ENCODE data around the gene PROCA1. TPM values are rescaled to one million over a fixed set of nuclear protein-coding genes. Genes with fewer than 3 reads are reported as not detected.

The PROCA1 gene
- polyA plus RNA-seq, 3 donors, result 0.31 to 8.9 (median 0.78) TPM

DNA sequence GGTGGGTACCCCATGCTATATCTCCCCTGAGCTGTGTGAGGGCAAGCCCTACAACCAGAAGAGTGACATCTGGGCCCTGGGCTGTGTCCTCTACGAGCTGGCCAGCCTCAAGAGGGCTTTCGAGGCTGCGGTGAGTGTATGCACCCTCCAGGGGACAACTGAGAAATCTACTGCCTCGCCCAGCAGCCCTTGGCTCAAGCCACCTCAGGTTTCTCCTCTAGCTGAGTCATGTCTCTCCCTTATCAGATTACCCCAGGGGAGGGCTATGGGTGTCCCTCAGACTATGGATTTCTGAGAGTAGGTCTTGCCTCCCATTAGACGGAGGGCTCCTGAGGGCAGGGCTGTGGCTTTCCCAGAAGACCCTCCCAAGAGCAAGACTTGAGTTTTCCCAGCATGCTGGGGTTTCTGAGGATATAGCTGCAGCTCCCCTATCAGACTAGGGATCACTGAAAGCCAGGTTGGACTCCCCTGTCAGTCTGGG lies 23.6 kb upstream of the PROCA1 start:
- Histone ChIP-seq H3K27me3 (ENCODE audit: control insufficient read depth in 2 of 2, insufficient read depth in 2 of 2, low read length in 2 of 2) (no peaks in the 10 kb centered on the region), H3K9ac (ENCODE audit: insufficient read depth, low read length, poor library complexity, severe bottlenecking) (no peak overlapping the region), H3K9me3 (replicated peaks in 1 of 2; ENCODE audit: control insufficient read depth in 1 of 2, insufficient read depth in 1 of 2, low read length in 2 of 2) (no peaks in the 10 kb centered on the region), H4K20me1 (ENCODE audit: insufficient read depth, low read length) (no peaks in the 10 kb centered on the region), H3K4me2 (replicated peaks; ENCODE audit: extremely low read depth, low read length, poor library complexity, severe bottlenecking) (no peak overlapping the region), H3K79me2 (ENCODE audit: insufficient read depth, low read length) (no peaks in the 10 kb centered on the region), H3K27ac (ENCODE audit: low read depth in 1 of 2, low read length in 2 of 2) (no peak overlapping the region), H2AFZ (ENCODE audit: insufficient read depth, low read depth, low read length, poor library complexity, severe bottlenecking) (no peak overlapping the region), H3K4me1 (ENCODE audit: control insufficient read depth in 1 of 2, insufficient read depth in 2 of 2, low read length in 2 of 2) (no peaks in the 10 kb centered on the region), H3K4me3 (replicated peaks in 1 of 3; ENCODE audit: low read depth in 2 of 3, low read length in 3 of 3) (no peak overlapping the region), H3K36me3 (replicated peaks in 1 of 2; ENCODE audit: control insufficient read depth in 1 of 2, insufficient read depth in 2 of 2, low read length in 2 of 2) (no peaks in the 10 kb centered on the region)
- Mint-ChIP-seq H3K4me1 (no peaks in the 10 kb centered on the region), H3K27ac (no peak overlapping the region), H3K4me3 (no peak overlapping the region), H3K27me3 (ENCODE audit: low read depth in 3 of 3) (peaks cover 2 to 14% (median 6%) of the 10 kb centered on the region in 3 donors), H3K9me3 (peaks cover 0 to 3% (median 0%) of the 10 kb centered on the region in 7 donors), H3K36me3 (peaks cover 13 to 14% of the 10 kb centered on the region in 2 donors)
- 100% methylated on average over 2 of the region's 5 CpGs for WGBS (ENCODE audit: insufficient coverage)
- TF ChIP-seq CTCF (IDR thresholded peaks at IDR 0.05), result no peak
- no peak for DNase-seq
- intact Hi-C loops (cut with micrococcal nuclease), result no loop called here

DNA sequence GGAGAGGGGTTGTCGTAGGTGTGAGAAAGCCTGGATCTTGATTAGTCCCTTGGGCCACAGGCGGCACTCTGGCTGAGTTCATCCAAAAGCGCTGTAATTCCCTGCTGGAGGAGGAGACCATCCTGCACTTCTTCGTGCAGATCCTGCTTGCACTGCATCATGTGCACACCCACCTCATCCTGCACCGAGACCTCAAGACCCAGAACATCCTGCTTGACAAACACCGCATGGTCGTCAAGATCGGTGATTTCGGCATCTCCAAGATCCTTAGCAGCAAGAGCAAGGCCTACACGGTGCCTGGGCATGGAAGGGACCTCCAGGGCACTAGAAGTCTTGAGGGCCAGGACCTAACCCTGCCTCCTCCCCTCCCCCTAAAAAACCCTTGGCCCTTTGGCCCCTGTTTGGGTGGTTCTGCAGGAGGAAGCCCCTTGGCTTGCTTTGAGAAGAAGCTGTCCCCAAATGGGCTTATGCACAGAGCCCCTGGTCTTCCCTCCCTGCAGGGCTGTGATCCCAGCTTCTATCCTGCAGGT lies 23.1 kb upstream of the PROCA1 start:
- TF ChIP-seq CTCF (IDR thresholded peaks at IDR 0.05), result no peak
- no peaks in the 10 kb centered on the region for H3K27me3 ChIP-seq (ENCODE audit: control insufficient read depth in 2 of 2, insufficient read depth in 2 of 2, low read length in 2 of 2)
- peaks cover 2 to 4% of the 10 kb centered on the region in 2 donors for H3K4me1 ChIP-seq (ENCODE audit: control insufficient read depth in 1 of 2, insufficient read depth in 2 of 2, low read length in 2 of 2)
- H3K79me2 ChIP-seq (ENCODE audit: insufficient read depth, low read length), result no peaks in the 10 kb centered on the region
- H3K4me3 ChIP-seq (replicated peaks in 1 of 3; ENCODE audit: low read depth in 2 of 3, low read length in 3 of 3), result no peak overlapping the region
- Mint-ChIP-seq H3K9me3 (peaks cover 0 to 3% (median 0%) of the 10 kb centered on the region in 7 donors), H3K27me3 (ENCODE audit: low read depth in 3 of 3) (peaks cover 0 to 11% (median 6%) of the 10 kb centered on the region in 3 donors), H3K4me1 (peaks cover 2% of the 10 kb centered on the region), H3K4me3 (no peak overlapping the region), H3K27ac (no peak overlapping the region), H3K36me3 (peaks cover 13% of the 10 kb centered on the region in 2 donors)
- H3K27ac ChIP-seq (ENCODE audit: low read depth in 1 of 2, low read length in 2 of 2), result no peak overlapping the region
- H3K9ac ChIP-seq (ENCODE audit: insufficient read depth, low read length, poor library complexity, severe bottlenecking), result no peak overlapping the region
- no peak for DNase-seq
- no peak overlapping the region for H2AFZ ChIP-seq (ENCODE audit: insufficient read depth, low read depth, low read length, poor library complexity, severe bottlenecking)
- H4K20me1 ChIP-seq (ENCODE audit: insufficient read depth, low read length), result no peaks in the 10 kb centered on the region
- intact Hi-C loops (cut with micrococcal nuclease), result no loop called here
- H3K36me3 ChIP-seq (replicated peaks in 1 of 2; ENCODE audit: control insufficient read depth in 1 of 2, insufficient read depth in 2 of 2, low read length in 2 of 2), result no peaks in the 10 kb centered on the region
- no peaks in the 10 kb centered on the region for H3K9me3 ChIP-seq (replicated peaks in 1 of 2; ENCODE audit: control insufficient read depth in 1 of 2, insufficient read depth in 1 of 2, low read length in 2 of 2)
- H3K4me2 ChIP-seq (replicated peaks; ENCODE audit: extremely low read depth, low read length, poor library complexity, severe bottlenecking), result no peak overlapping the region
- 94% methylated on average over 6 of the region's 10 CpGs for WGBS (ENCODE audit: insufficient coverage)

Data from CD14-positive monocyte (primary cell).